ENCODE results near the gene GABRR1.

The GABRR1 gene

GRCh38 chr6:89215391-89215790, 1.8 kb downstream of the GABRR1 start:
- DNase-seq (ENCODE audit: low read depth in 2 of 2), result no peak

- no peak for DNase-seq (ENCODE audit: low read depth in 2 of 2)
Measured at GRCh38 chr6:89214197-89214596, 3.0 kb downstream of the GABRR1 start.

- no peak for DNase-seq (ENCODE audit: low read depth in 2 of 2)
Measured at GRCh38 chr6:89212472-89212871, 4.7 kb downstream of the GABRR1 start.

- DNase-seq (ENCODE audit: low read depth in 2 of 2), result no peak
Measured at GRCh38 chr6:89209457-89209856, 7.7 kb downstream of the GABRR1 start.

GRCh38 chr6:89208551-89208950, 8.6 kb downstream of the GABRR1 start:
- DNase-seq (ENCODE audit: low read depth in 2 of 2), result no peak

DNA sequence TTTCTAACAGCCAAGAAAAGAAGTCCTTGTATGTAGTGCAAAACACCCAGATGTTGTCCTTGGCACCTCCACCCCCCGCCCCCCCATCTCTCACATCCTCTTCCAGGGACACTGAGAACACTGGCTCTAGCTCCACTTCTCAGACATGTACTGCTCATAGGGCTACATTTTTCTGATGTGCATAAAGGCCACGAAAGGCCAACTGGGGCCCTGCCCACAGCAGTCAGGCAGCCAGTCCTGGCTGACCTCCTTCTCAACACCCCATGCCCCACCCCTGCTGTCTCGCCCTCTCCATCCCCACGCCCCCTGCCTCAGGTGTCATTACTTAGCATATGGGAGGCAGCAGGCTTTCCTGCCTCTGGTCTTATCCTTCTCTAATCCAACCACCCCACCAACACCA, 11.3 kb downstream of the GABRR1 start:
- DNase-seq (ENCODE audit: low read depth in 2 of 2), result no peak

DNA sequence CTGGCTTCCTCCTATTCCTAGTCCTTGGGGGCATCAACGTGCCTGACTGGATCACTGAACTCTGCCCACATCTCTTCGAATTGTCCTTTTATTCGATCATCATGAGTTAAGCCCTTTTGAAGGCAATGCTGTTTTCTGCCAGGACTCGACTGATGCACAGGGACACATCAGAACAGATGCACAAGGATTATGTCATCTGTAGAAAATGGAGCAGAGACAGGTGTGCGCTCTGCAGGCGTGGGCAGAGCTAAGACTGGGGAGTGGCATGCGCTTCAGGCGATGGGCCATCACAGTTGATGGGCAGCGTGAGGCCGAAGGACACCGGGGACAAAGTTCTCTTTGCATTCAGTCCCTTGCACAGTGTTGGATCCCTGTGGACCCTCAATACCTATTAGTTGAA, 13.1 kb downstream of the GABRR1 start:
- DNase-seq (ENCODE audit: low read depth in 2 of 2), result no peak

DNA sequence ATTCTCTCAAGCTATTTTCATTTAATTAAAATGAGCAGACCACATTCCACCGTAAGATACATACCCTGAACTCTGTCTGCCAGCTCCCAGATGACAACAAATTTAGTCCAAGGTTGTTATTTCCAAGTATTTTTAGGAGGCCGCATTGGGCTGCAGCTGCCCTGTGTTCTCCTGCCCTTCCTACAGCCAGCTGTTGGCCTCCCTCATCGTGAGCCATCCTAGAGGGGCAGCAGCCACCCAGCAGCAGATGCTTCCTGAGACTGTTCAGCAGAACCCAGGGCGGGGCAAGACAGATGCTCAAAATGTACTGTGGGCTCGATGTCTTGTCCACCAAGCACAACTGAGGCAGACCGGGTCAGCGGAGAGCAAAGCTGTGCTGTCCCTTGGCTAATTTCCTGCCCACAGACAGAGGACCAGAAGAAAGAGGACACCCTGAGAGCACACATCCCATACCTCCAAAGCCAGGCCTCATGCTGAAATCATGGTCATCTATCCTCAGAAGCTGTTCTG, 16.4 kb downstream of the GABRR1 start:
- DNase-seq (ENCODE audit: low read depth in 2 of 2), result no peak

GRCh38 chr6:89199579-89199978, 17.6 kb downstream of the GABRR1 start:
- no peak for DNase-seq (ENCODE audit: low read depth in 2 of 2)

DNA sequence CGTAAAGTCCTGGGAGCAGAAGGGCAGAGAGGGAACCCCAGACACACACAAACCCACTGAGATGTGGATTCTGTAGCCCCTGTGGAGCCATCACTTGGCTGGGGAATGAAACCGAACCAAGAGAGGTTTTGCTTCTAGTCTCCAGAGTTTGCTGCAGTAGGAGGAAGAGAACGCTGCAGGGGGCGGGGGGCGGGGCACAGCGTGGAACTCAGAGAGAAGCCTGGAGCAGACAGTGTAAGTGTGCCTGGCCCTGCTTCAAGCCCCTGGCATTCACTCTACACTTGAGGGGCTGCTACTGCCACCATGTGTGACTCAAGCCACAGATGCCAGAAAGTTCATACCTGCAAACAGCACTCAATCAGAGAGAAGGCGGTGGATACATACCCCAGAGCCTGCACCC, 18.9 kb downstream of the GABRR1 start:
- no peak for DNase-seq (ENCODE audit: low read depth in 2 of 2)

- DNase-seq (ENCODE audit: low read depth in 2 of 2), result no peak
Measured at GRCh38 chr6:89197141-89197540, 20.0 kb downstream of the GABRR1 start.

DNA sequence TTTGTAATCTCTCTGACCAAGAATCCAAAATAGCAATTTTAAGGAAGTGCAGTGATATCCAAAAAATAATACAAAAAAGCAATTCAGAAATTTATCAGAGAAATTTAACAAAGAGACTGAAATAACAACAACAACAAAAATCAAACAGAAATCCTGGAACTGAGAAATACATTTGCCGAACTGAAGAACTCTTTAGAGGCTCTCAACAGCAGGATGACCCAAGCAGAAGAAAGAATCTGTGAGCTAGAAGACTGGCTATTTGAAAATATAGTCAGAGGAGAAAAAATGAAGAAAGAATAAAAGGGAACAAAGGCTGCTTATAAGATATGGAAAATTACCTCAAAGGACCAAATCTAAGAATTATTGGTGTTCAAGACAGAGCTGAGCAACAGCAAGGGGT, 22.6 kb downstream of the GABRR1 start:
- no peak for DNase-seq (ENCODE audit: low read depth in 2 of 2)

GRCh38 chr6:89190741-89191140, 26.4 kb downstream of the GABRR1 start:
- DNase-seq (ENCODE audit: low read depth in 2 of 2), result no peak

DNA sequence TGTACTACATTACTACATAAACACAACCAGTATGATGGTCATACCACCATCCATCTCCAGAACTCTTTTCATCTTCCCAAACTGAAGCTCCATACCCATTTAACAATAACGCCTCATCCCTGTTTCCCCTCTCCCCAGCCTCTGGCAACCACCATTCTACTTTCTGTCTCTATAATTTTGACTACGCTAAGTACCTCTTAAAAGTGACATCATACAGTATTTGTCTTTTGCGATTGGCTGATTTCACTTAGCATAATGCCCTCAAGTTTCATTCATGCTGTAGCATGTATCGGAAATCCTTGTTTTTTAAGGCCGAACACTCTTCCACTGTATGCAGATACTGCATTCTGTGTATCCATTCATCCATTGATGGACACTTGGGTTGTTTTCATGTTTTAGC, 29.7 kb downstream of the GABRR1 start:
- no peak for DNase-seq (ENCODE audit: low read depth in 2 of 2)

- no peak for DNase-seq (ENCODE audit: low read depth in 2 of 2)
Measured at GRCh38 chr6:89186762-89187161, 30.4 kb downstream of the GABRR1 start.

DNA sequence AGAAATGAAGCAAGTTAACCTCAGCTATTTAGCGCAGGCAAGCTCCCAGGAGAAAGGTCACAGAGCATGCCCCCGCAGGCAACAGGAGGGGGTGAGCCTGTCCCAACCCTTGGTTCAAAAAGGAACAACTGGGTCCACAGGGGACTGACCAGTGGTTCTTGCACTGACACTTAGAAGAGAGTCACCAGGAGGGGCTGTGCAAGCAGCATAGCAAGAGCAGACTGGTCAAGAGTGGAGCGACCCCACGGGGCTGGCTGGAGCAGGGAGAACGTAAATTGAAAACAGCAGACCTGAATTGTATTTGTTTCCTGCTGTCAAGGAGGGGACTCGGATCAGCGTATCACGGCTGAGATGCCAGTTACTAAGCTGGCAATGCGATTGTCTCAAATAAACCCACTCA, 32.8 kb downstream of the GABRR1 start:
- DNase-seq (ENCODE audit: low read depth in 2 of 2), result no peak

- no peak for DNase-seq (ENCODE audit: low read depth in 2 of 2)
Measured at GRCh38 chr6:89183294-89183693, 33.9 kb downstream of the GABRR1 start.

DNA sequence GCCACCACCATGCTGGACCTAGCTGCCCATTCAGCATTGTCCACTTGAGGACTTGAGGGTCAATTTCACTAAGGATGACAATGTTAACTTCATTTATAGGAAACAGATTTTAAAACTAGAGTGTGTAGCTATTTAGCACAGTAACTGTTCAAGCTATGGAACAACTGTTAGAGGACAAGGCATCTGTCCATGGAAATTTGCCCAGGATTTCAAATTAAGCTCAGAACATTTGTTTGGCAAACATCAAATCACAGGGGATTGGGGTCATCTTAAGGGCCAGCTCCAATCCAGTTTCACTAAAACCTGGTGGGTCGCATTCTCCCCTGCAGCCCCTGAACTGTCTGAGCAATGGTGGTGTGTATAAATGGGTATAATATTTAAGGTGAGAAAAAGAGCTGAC, 36.2 kb downstream of the GABRR1 start:
- DNase-seq (ENCODE audit: low read depth in 2 of 2), result no peak

GRCh38 chr6:89180112-89180511, 37.0 kb downstream of the GABRR1 start:
- DNase-seq (ENCODE audit: low read depth in 2 of 2), result no peak

DNA sequence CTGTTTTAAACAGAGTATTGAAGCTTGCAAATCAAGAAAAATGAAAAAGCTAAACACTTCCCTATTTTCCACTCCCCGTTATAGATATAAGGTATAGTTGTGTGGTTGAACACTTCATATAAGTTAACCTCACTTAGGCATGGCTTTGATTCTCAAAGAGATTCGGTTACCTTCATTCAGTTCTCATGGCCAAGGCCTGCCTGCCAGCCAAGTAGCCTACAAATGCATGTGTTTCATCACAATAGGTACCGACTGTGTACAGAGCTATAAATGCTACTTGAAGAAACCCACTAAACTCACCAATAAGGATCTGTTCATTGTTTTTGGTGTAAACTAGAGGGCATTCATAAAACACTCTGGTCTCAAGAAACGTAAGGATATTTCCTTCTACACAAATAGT, 43.5 kb downstream of the GABRR1 start:
- DNase-seq (ENCODE audit: low read depth in 2 of 2), result no peak

GRCh38 chr6:89172131-89172530, 45.0 kb downstream of the GABRR1 start:
- no peak for DNase-seq (ENCODE audit: low read depth in 2 of 2)

DNA sequence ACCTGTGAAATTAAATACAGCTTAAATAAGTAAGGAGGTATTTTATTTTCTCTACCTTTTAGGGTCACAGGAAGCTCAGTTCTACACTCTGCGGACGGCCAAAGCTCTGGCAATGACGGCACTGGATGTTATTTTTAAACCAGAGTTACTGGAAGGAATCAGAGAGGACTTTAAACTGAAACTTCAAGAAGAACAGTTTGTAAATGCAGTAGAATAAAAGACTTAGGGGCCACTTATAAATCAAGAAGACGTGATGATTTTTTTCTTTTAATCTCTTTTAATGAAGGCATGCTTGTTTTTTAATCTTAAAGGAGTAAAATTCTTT, 55.1 kb downstream of the GABRR1 start:
- no peak for DNase-seq (ENCODE audit: low read depth in 2 of 2)

- no peak for DNase-seq (ENCODE audit: low read depth in 2 of 2)
Measured at GRCh38 chr6:89161326-89162046, 55.7 kb downstream of the GABRR1 start.
